GM12801 (cell line): ENCODE measurements around the gene SYPL2.

Experiments
- CTCF ChIP-seq: IDR thresholded peaks from one replicate; pipeline ENCODE4 v1.5.1; 2011; ENCODE audit warnings: control low read depth; ENCODE audit not compliant: insufficient read length; ENCODE audit errors: extremely low read depth

The SYPL2 gene

GRCh38 chr1:109509176-109510134, 43.1 kb downstream of the SYPL2 start, which contains the start of gene AMIGO1:
Gene AMIGO1, minus strand, starts transcription at chr1:109509727. Its CDS starts 815 bp downstream, at chr1:109508912.
- TF ChIP-seq CTCF, result no peak

GRCh38 chr1:109513110-109513710, 46.9 kb downstream of the SYPL2 start:
- no peak for TF ChIP-seq CTCF

GRCh38 chr1:109514846-109515245, 48.5 kb downstream of the SYPL2 start:
- no peak for TF ChIP-seq CTCF

- TF ChIP-seq CTCF, result no peak
Measured at GRCh38 chr1:109516872-109517271, 50.5 kb downstream of the SYPL2 start.

- TF ChIP-seq CTCF, result no peak
Measured at GRCh38 chr1:109517337-109517736, 51.0 kb downstream of the SYPL2 start.

GRCh38 chr1:109521002-109521951, 54.9 kb downstream of the SYPL2 start:
- TF ChIP-seq CTCF, result no peak
